ENCODE measurements around the gene USP10. TPM values are rescaled to one million over a fixed set of nuclear protein-coding genes. Genes with fewer than 3 reads are reported as not detected.

USP10 gene
- total and polyA plus RNA-seq, 4 donors, result 28.2 to 46.1 (median 42.0) TPM

DNA sequence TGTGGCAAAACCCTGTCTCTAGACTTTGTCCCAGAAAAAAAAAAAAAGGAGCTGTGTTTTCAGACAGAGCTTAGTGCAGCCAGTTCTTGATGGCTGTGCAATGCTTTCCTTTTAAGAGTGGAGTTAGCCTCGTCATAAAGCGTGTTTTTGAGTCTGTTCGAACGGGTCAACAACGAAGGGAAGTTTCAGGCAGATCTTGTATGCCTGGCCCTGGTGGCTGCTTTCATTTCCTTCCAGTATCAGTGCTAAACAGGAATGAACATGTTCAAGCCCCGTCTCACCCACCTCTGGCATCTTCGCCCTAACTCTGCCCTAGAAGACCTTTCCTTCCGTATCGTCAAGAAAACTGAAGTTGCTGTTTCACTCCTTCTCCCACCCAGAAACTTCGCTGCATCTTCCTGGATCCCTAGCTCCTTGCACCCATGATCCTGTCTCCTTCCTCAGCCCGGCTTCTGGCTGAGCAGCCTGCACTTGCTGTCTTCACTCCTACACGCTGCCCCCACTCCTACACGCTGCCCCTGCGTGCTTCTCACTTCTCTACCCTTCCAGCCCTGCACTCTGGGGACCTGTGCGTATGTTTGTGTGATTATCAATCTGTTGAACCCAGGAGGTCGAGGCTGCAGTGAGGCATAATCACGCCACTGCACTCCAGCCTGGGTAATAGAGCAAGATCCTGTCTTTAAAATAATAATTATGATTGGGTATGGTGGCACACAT lies 55.3 kb downstream of the USP10 start:
- WGBS, result 74% methylated on average over 17 of the region's 17 CpGs
- Histone ChIP-seq H3K36me3 (ENCODE audit: control insufficient read depth in 4 of 4, insufficient read depth in 3 of 4, low read depth in 1 of 4, low read length in 3 of 4) (peaks cover 0 to 2% (median 0%) of the 10 kb centered on the region in 4 donors), H3K27me3 (ENCODE audit: control insufficient read depth in 4 of 4, insufficient read depth in 4 of 4, low read length in 3 of 4) (no peaks in the 10 kb centered on the region), H3K4me3 (ENCODE audit: low read depth in 1 of 3, low read length in 3 of 3) (no peak overlapping the region), H3K9me3 (ENCODE audit: control insufficient read depth in 4 of 4, low read length in 3 of 4) (no peaks in the 10 kb centered on the region), H3K27ac (ENCODE audit: low read depth in 1 of 2, low read length in 2 of 2) (peak overlapping the region; percentile 63 to 79), H3K4me1 (ENCODE audit: control insufficient read depth in 4 of 4, insufficient read depth in 4 of 4, low read length in 3 of 4) (peaks cover 0 to 21% (median 7%) of the 10 kb centered on the region in 4 donors), H3K9ac (ENCODE audit: low read depth in 1 of 2, low read length in 2 of 2) (peak overlapping the region in 1 of 2 donors; percentile 9)
- no peak for DNase-seq (ENCODE audit: low spot score)
- TF ChIP-seq, protein P1, sequence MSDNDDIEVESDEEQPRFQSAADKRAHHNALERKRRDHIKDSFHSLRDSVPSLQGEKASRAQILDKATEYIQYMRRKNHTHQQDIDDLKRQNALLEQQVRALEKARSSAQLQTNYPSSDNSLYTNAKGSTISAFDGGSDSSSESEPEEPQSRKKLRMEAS (IDR thresholded peaks at IDR 0.05), result no peak
- no peak for TF ChIP-seq NR2F2 (IDR thresholded peaks at IDR 0.05)
- TF ChIP-seq, protein P2, sequence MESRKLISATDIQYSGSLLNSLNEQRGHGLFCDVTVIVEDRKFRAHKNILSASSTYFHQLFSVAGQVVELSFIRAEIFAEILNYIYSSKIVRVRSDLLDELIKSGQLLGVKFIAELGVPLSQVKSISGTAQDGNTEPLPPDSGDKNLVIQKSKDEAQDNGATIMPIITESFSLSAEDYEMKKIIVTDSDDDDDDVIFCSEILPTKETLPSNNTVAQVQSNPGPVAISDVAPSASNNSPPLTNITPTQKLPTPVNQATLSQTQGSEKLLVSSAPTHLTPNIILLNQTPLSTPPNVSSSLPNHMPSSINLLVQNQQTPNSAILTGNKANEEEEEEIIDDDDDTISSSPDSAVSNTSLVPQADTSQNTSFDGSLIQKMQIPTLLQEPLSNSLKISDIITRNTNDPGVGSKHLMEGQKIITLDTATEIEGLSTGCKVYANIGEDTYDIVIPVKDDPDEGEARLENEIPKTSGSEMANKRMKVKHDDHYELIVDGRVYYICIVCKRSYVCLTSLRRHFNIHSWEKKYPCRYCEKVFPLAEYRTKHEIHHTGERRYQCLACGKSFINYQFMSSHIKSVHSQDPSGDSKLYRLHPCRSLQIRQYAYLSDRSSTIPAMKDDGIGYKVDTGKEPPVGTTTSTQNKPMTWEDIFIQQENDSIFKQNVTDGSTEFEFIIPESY (IDR thresholded peaks at IDR 0.05), result no peak

DNA sequence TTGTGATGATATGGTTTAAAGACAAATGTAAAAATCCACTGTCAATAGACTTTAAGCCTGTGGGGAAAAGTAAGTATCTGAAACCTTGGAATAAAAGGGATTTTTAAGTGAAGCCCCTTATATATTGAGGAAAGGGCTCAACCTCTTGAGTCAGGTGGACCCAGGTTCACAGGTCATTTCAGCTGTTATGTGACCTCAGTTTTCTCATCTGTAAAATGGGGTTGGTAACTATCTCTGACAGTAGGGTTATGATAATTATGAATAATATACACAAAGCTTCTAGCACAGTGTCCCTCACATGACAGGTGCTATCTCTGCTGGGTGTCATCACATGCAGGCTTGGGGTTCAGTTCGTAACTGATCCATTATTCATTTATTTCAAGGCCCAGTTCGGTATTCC lies 57.0 kb downstream of the USP10 start:
- H3K36me3 ChIP-seq (ENCODE audit: control insufficient read depth in 4 of 4, insufficient read depth in 3 of 4, low read depth in 1 of 4, low read length in 3 of 4), result peaks cover 0 to 6% (median 3%) of the 10 kb centered on the region in 4 donors
- no peak overlapping the region for H3K9ac ChIP-seq (ENCODE audit: low read depth in 1 of 2, low read length in 2 of 2)
- H3K27me3 ChIP-seq (ENCODE audit: control insufficient read depth in 4 of 4, insufficient read depth in 4 of 4, low read length in 3 of 4), result no peaks in the 10 kb centered on the region
- TF ChIP-seq GABPA (IDR thresholded peaks at IDR 0.05 in 1 of 2, conservative IDR thresholded peaks at IDR 0.05 in 1 of 2) (no peak), FOXA2 (IDR thresholded peaks at IDR 0.05) (no peak), NR2F2 (IDR thresholded peaks at IDR 0.05) (no peak), FOXA1 (IDR thresholded peaks at IDR 0.05) (no peak), HNF4A (conservative IDR thresholded peaks at IDR 0.05) (no peak), RXRA (IDR thresholded peaks at IDR 0.05) (no peak), RAD21 (IDR thresholded peaks at IDR 0.05) (no peak), SP1 (IDR thresholded peaks at IDR 0.05) (no peak)
- TF ChIP-seq, protein P3, sequence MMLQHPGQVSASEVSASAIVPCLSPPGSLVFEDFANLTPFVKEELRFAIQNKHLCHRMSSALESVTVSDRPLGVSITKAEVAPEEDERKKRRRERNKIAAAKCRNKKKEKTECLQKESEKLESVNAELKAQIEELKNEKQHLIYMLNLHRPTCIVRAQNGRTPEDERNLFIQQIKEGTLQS (IDR thresholded peaks at IDR 0.05), result no peak
- TF ChIP-seq, protein P1 (IDR thresholded peaks at IDR 0.05), result no peak
- TF ChIP-seq, protein P2 (IDR thresholded peaks at IDR 0.05), result no peak
- TF ChIP-seq, protein P4, sequence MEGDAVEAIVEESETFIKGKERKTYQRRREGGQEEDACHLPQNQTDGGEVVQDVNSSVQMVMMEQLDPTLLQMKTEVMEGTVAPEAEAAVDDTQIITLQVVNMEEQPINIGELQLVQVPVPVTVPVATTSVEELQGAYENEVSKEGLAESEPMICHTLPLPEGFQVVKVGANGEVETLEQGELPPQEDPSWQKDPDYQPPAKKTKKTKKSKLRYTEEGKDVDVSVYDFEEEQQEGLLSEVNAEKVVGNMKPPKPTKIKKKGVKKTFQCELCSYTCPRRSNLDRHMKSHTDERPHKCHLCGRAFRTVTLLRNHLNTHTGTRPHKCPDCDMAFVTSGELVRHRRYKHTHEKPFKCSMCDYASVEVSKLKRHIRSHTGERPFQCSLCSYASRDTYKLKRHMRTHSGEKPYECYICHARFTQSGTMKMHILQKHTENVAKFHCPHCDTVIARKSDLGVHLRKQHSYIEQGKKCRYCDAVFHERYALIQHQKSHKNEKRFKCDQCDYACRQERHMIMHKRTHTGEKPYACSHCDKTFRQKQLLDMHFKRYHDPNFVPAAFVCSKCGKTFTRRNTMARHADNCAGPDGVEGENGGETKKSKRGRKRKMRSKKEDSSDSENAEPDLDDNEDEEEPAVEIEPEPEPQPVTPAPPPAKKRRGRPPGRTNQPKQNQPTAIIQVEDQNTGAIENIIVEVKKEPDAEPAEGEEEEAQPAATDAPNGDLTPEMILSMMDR (IDR thresholded peaks at IDR 0.05; ENCODE audit: low read depth, low read length, missing input control), result no peak
- no peak overlapping the region for H3K27ac ChIP-seq (ENCODE audit: low read depth in 1 of 2, low read length in 2 of 2)
- H3K4me3 ChIP-seq (ENCODE audit: low read depth in 1 of 3, low read length in 3 of 3), result no peak overlapping the region
- WGBS, result 46% methylated on average over 2 of the region's 2 CpGs
- peaks cover 0 to 27% (median 11%) of the 10 kb centered on the region in 4 donors for H3K4me1 ChIP-seq (ENCODE audit: control insufficient read depth in 4 of 4, insufficient read depth in 4 of 4, low read length in 3 of 4)
- no peak for DNase-seq (ENCODE audit: low spot score)
- H3K9me3 ChIP-seq (ENCODE audit: control insufficient read depth in 4 of 4, low read length in 3 of 4), result no peaks in the 10 kb centered on the region

All from liver (tissue), 9 donors.